Spleen (tissue), 7 donors: ENCODE results near the gene ANKS4B.

Source experiments
- CTCF ChIP-seq, 11 experiments: fragments of 200-600 bp in 7 of 11; fragments of 450-650 bp in 4 of 11; sonication (generic) in 4 of 11; IDR thresholded peaks in 8 of 11; conservative IDR thresholded peaks in 3 of 11; 1 replicate in 7 of 11; 2 replicates in 4 of 11; pipeline versions ENCODE4 v1.4.0 to v1.8.0; 2016 to 2021; ENCODE audit warnings: antibody characterized with exemption in 11 of 11, inconsistent platforms in 4 of 11, mild to moderate bottlenecking in 1 of 11
- POLR2A ChIP-seq, 3 donors: fragments of 450-650 bp; IDR thresholded peaks; one replicate each; pipeline ENCODE4 v1.5.1; 2017; ENCODE audit warnings: antibody characterized with exemption in 3 of 3, mild to moderate bottlenecking in 1 of 3
- POLR2AphosphoS5 ChIP-seq, 3 donors: sonication (generic); formaldehyde crosslinking; IDR thresholded peaks; one replicate each; pipeline ENCODE4 v1.5.1; 2017; ENCODE audit warnings: antibody characterized with exemption in 3 of 3
- donor health status: DM: no; HTN: no; CAD: no; lungs with moderate emphysema.
- donor health status: DM: no; HTN: no; CAD: no.
- donor health status: DM: no; HTN: no; CAD: no.

- TF ChIP-seq CTCF (IDR thresholded peaks at IDR 0.05 in 8 of 11, conservative IDR thresholded peaks at IDR 0.05 in 3 of 11) (no peak), POLR2A (IDR thresholded peaks at IDR 0.05) (no peak), POLR2AphosphoS5 (IDR thresholded peaks at IDR 0.05) (no peak)
These were observed 47.7 kb upstream of the ANKS4B start for GRCh38 chr16:21185659-21186325.
